ENCODE data around the gene AP3B2. TPM values are rescaled to one million over a fixed set of nuclear protein-coding genes. Genes with fewer than 3 reads are reported as not detected.

The AP3B2 gene, protein sequence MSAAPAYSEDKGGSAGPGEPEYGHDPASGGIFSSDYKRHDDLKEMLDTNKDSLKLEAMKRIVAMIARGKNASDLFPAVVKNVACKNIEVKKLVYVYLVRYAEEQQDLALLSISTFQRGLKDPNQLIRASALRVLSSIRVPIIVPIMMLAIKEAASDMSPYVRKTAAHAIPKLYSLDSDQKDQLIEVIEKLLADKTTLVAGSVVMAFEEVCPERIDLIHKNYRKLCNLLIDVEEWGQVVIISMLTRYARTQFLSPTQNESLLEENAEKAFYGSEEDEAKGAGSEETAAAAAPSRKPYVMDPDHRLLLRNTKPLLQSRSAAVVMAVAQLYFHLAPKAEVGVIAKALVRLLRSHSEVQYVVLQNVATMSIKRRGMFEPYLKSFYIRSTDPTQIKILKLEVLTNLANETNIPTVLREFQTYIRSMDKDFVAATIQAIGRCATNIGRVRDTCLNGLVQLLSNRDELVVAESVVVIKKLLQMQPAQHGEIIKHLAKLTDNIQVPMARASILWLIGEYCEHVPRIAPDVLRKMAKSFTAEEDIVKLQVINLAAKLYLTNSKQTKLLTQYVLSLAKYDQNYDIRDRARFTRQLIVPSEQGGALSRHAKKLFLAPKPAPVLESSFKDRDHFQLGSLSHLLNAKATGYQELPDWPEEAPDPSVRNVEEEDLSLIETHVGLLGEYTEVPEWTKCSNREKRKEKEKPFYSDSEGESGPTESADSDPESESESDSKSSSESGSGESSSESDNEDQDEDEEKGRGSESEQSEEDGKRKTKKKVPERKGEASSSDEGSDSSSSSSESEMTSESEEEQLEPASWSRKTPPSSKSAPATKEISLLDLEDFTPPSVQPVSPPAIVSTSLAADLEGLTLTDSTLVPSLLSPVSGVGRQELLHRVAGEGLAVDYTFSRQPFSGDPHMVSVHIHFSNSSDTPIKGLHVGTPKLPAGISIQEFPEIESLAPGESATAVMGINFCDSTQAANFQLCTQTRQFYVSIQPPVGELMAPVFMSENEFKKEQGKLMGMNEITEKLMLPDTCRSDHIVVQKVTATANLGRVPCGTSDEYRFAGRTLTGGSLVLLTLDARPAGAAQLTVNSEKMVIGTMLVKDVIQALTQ
- 1 to 10 TPM; 4.6 to 8.0 (median 5.3) TPM for total RNA-seq

DNA sequence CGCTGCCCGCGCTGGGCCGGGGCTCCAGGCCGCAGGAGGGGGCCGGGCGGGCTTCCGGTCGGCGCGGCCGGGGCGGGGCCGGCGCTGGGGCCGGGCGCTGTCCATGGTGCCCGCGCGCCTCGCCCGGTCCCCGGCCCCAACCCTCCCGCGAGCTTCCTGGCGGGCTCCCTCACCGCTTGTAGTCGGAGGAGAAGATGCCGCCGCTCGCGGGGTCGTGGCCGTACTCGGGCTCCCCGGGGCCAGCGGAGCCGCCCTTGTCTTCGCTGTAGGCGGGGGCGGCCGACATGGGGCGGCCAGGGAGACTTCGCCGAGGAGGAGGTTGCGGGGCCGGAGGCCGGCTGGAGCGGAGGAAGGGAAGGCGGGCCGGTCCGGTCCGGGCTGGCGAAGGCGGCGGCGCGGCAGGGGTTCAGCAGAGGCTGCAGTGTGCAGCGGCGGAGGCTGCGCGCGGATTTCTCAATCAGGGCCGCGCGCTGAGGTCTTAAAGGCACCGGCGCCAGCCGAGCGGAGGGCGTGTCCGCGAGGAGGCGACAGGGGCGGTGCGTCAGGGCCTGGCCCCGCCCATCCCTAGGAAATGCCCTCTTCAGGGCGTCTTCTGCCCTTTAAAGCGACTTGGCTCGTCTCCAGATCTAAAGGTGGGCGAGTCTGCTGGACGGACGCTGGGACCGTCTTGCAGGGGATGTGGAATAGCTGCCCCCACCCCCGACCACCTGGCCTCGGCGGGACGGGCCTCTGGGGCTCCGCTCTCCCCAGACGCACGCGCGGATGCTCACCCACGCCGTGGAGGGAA lies at the start of gene AP3B2:
Gene AP3B2 (minus strand): TSS at position 455 of the 787 bp plus-strand sequence. CDS start 169 bp downstream, at position 286.
- TF ChIP-seq, protein P1, sequence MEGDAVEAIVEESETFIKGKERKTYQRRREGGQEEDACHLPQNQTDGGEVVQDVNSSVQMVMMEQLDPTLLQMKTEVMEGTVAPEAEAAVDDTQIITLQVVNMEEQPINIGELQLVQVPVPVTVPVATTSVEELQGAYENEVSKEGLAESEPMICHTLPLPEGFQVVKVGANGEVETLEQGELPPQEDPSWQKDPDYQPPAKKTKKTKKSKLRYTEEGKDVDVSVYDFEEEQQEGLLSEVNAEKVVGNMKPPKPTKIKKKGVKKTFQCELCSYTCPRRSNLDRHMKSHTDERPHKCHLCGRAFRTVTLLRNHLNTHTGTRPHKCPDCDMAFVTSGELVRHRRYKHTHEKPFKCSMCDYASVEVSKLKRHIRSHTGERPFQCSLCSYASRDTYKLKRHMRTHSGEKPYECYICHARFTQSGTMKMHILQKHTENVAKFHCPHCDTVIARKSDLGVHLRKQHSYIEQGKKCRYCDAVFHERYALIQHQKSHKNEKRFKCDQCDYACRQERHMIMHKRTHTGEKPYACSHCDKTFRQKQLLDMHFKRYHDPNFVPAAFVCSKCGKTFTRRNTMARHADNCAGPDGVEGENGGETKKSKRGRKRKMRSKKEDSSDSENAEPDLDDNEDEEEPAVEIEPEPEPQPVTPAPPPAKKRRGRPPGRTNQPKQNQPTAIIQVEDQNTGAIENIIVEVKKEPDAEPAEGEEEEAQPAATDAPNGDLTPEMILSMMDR (IDR thresholded peaks at IDR 0.05): no peak
- TF ChIP-seq POLR2A (IDR thresholded peaks at IDR 0.05) (no peak), POLR2AphosphoS5 (IDR thresholded peaks at IDR 0.05) (no peak)
- Histone ChIP-seq H3K27me3 (no peaks in the 10 kb centered on the region), H3K36me3 (no peaks in the 10 kb centered on the region), H3K9me3 (no peaks in the 10 kb centered on the region), H3K4me3 (peak within 1 kb of the TSS; percentile 58 to 86 (median 61)), H3K4me1 (peaks cover 0 to 5% of the 10 kb centered on the region in 2 donors), H3K27ac (peak within 1 kb of the TSS; percentile 9 to 76)
- intact Hi-C loops (cut with DNase I; ENCODE audit: low total_unique reads): no loop called here
- DNase-seq (ENCODE audit: low spot score in 2 of 2): peak; percentile 26 to 57

DNA sequence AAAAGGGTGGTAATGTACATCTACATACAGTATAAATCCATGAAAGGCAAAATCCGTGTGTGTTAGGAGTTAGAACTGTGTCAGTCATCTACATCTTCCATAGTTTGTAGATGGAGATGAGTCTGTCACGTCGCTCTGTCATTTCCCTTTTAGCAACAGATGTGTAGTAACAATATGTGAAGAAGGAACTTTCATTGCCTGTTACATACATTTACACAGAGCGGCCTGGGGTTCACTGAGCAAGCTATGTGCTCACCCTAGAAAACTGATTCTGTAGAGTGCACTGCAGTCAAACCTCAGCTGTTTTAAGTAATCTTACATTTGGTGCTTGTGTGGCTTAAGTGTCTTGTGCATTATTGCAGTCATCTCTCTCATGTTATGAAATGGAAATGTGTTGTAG lies 41.6 kb upstream of the AP3B2 start:
- DNase-seq (ENCODE audit: low spot score in 2 of 2): no peak
- Histone ChIP-seq H3K4me3 (peak overlapping the region; percentile 68 to 85 (median 84)), H3K4me1 (peaks cover 0 to 12% of the 10 kb centered on the region in 2 donors), H3K27me3 (no peaks in the 10 kb centered on the region), H3K9me3 (no peaks in the 10 kb centered on the region), H3K27ac (no peak overlapping the region), H3K36me3 (no peaks in the 10 kb centered on the region)
- intact Hi-C loops (cut with DNase I; ENCODE audit: low total_unique reads): no loop called here
- no peak for TF ChIP-seq POLR2A (IDR thresholded peaks at IDR 0.05)
- TF ChIP-seq POLR2AphosphoS5 (IDR thresholded peaks at IDR 0.05): no peak
- TF ChIP-seq, protein P1 (IDR thresholded peaks at IDR 0.05): no peak

DNA sequence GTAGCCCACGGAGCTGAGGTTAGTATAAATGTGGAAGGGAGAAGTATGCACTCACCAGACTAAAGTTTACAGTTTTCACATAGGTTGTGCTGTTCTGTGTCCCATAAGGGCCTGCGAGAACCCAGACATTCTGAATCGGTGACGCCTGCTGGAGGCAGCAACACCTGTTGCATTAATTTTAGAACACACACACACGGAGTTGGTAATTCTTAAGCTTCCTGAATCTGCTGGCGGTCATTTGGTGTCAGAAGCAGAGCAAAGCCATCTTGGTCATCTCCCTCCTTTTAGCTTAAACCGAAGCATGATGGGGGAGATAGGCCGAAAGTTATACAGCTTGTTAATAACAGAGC lies 41.1 kb upstream of the AP3B2 start:
- DNase-seq (ENCODE audit: low spot score in 2 of 2): no peak
- H3K27me3 ChIP-seq: no peaks in the 10 kb centered on the region
- H3K9me3 ChIP-seq: no peaks in the 10 kb centered on the region
- no peak for TF ChIP-seq POLR2AphosphoS5 (IDR thresholded peaks at IDR 0.05)
- TF ChIP-seq, protein P1 (IDR thresholded peaks at IDR 0.05): no peak
- TF ChIP-seq POLR2A (IDR thresholded peaks at IDR 0.05): no peak
- H3K4me1 ChIP-seq: peaks cover 0 to 12% of the 10 kb centered on the region in 2 donors
- no peaks in the 10 kb centered on the region for H3K36me3 ChIP-seq
- peak overlapping the region; percentile 68 to 85 (median 84) for H3K4me3 ChIP-seq
- intact Hi-C loops (cut with DNase I; ENCODE audit: low total_unique reads): no loop called here
- H3K27ac ChIP-seq: peak overlapping the region; percentile 91 to 97

DNA sequence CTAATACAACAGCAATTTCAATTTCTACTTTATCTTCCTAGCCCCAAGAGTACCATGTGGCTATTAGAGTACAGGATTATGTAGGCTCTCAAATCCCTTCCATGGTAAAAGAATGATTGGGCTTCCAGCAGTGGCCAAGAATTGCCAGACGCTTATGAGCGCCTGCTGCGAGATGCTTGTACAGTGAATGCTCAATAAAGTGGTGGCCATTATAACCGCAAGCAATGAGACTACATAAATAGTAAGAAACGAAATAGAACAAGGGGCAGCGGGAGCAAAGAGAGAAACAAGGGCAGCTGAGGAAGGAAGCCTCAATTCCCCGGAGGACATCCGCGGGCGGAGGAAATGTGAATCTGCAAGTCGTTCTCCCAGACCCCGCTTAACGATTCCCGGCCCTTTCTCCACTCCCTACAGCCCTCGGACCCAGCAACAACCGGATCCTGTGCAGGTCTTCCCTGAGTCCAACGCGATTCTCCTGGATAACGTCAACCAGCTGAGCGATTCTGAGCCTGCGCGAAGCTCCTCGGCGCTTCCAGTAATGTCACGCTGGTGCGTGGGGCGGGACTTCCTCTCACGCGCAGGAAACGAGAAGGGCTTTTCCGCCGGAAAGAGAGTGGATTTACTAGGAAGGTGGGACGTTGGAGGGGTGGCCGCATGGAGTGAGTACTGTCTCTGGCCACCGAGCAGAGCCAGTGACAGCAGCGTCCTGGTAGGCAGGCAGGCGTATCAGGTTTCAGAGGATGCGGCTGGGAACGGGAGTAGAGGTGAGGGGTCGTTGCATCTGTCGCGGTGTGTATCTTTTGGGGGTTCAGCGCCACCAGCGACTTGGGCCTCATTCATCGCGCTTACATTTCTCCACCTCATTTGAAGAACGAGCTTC lies 40.5 kb upstream of the AP3B2 start:
- Histone ChIP-seq H3K4me3 (peak overlapping the region; percentile 68 to 85 (median 84)), H3K27ac (peak overlapping the region; percentile 91 to 97), H3K4me1 (peaks cover 0 to 12% of the 10 kb centered on the region in 2 donors), H3K36me3 (no peaks in the 10 kb centered on the region), H3K27me3 (no peaks in the 10 kb centered on the region), H3K9me3 (no peaks in the 10 kb centered on the region)
- intact Hi-C loops (cut with DNase I; ENCODE audit: low total_unique reads): no loop called here
- peak; percentile 54 for TF ChIP-seq POLR2A (IDR thresholded peaks at IDR 0.05)
- TF ChIP-seq, protein P1 (IDR thresholded peaks at IDR 0.05): no peak
- TF ChIP-seq POLR2AphosphoS5 (IDR thresholded peaks at IDR 0.05): peak; percentile 86 to 87 (median 87)
- peak; percentile 87 to 88 for DNase-seq (ENCODE audit: low spot score in 2 of 2)

Data from breast epithelium (tissue), 4 donors.